NCI-H82 (cell line): ENCODE results near the gene FBXO31.
"Not testable (repeated sequence)": the region's sequence is repeated elsewhere in the genome, so short reads cannot be mapped to it uniquely, and the experiment has no call there.

ENCODE experiments used
- DNase-seq: peaks from one replicate; lab custom pipeline; 2025; lab: John Stamatoyannopoulos, UW

Gene FBXO31

GRCh38 chr16:87410968-87411367, 27.4 kb upstream of the FBXO31 start:
- no peak for DNase-seq

DNA sequence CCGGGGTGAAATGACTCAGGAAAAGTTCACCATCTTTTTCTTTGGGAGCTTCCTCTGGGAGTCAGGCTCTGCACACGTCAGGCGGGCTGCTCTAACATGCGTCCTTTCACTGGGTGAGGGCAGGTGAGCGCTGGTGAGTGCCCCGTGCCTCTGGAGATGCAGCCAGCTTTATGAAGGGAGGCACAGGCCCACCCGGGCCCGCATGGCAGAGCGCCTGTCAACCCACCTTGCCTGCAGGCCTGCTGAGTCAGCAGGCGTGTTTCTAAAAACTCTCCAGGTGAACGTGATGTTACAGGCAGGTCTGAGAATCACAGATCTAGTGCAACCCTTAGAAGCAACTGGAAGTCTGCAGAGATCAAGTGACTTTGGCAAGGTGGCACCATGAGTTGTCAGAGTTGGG, 27.0 kb upstream of the FBXO31 start:
- DNase-seq: no peak

- DNase-seq: peak; percentile 55
These were observed 26.2 kb upstream of the FBXO31 start for GRCh38 chr16:87409781-87410180.

DNA sequence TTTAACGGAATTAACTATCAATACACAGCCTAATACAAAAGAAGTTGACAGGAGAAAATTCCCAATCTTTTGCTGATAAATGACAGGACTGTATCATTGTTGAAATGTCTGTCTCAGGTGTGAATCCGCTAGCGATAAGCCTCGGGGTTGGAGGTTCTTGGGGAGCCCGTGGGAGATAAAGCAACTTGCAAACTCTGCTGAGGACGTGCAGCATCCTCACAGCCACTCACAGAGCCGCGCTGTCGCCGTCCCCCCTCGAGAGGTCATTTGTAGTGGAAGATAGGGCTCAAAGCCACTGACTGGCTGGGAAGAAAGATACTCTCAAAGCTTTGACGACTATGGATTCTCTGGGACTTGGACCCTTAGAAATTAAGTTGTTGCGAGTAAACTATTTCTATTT, 25.6 kb upstream of the FBXO31 start:
- DNase-seq: no peak

GRCh38 chr16:87407511-87408112, 24.0 kb upstream of the FBXO31 start:
- DNase-seq: no peak

DNA sequence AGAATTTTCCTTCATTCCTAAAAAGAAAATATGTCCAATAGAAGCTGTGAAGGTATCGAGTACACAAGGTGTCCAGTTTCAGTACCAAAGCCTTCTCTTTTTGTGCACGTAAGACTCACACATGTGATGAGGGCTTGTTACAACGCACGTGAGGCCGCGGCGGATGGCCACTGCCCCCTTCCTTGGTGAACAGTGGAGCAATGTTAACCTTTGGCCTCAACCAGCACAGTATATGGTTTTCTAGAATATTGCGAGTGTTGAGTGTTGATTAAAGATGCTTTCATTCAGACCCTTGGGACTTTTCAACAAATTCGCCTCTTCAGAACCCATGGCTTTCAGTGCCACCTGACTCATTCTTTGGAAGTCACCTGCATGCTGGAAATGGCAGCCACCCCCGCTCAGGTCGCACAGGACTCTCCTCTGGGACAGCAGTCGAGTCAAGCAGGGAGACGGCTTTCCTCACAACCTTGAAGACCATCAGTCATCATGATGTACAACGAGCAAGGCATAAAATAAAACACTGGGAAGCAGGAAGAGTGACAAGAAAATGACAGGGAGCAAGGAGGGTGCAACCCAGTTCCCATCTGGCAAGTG, 23.0 kb upstream of the FBXO31 start:
- DNase-seq: no peak

GRCh38 chr16:87404764-87405625, 21.4 kb upstream of the FBXO31 start:
- no peak for DNase-seq

GRCh38 chr16:87395181-87395842, 11.7 kb upstream of the FBXO31 start:
- DNase-seq: no peak

GRCh38 chr16:87393680-87394055, 10.1 kb upstream of the FBXO31 start:
- no peak for DNase-seq

GRCh38 chr16:87392821-87393679, 9.5 kb upstream of the FBXO31 start:
- peak; percentile 33 for DNase-seq

GRCh38 chr16:87391950-87392820, 8.6 kb upstream of the FBXO31 start, which contains the start of gene MAP1LC3B:
Gene MAP1LC3B (plus strand): TSS chr16:87392336. CDS start chr16:87392428, 92 bp downstream.
- peak; percentile 95 for DNase-seq

DNA sequence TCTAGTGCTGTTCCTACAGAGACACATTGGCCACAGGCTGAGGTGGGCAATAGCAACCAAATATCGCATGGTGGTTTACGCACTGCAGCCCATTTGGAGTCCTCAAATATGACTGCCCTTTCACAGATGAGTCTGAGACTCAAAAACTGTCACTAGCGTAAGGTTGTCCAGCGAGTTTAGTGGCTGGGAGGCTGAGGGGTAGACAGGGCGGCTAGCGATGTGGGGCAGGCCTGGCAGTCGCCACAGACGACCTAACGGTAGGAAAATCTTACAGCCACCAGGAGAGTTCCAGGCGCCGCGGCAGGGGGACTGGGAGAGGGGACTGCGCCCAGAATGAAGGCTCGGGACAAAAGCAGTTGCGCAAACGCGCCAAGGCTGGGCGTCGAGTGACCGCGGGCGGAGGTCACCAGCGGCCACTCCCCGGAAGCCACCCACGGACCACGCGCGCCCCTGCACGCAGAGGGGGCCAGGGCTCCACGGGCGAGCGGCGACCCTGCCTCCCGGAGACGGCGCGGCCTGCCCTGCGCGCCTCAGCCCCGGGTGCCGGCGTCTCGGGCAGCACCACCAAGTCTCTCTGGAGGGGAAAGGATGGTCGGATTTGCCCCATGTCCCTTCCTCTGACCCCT, 7.9 kb upstream of the FBXO31 start:
- peak; percentile 44 for DNase-seq

DNA sequence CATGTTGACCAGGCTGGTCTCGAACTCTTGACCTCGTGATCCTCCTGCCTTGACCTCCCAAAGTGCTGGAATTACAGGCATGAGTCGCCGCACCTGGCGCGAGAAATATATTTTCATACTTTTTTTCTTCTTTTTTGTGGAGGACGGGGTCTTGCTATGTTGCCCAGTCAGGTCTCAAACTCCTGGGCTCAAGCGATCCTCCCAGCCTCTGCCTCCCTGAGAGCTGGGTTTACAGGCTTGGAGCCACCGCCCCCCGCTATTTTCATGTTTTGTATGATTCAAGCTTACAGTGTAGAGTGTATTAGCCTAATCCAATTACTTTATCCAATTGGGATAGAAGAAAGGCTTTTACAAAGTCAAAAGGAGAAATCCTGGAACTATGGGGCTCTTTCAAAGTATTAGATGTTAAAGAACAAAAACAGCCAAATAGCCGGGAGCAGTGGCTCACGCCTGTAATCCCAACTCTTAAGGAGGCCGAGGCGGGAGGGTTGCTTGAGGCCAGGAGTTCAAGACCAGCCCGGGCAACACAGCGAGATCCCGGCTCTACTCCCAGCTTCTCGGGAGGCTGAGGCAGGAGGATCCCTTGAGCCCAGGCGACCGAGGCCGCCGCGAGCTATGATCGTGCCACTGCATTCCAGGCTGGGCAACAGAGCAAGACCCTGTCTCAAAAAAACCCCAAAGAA, 7.2 kb upstream of the FBXO31 start:
- DNase-seq: peak; percentile 60

GRCh38 chr16:87389914-87390313, 6.3 kb upstream of the FBXO31 start:
- not testable (repeated sequence) for DNase-seq

DNA sequence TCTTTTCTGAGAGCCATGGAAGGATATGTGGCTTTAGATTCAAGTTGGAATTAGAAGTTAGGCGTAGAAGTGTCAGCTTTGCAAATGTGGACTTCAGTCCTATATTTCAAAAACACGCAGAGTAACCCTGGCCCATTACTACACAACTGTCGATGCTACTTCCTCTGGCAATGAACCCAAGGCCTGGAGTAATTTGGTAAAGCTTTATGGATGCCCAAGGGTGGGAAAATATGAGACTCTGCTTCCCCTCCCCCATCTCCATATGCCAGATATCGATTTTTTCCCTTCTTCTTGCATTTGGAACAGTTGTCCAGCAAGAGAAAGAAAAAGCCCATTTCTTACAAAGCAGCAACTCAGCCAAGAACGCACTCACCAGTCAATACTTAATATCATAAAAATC, 5.7 kb upstream of the FBXO31 start:
- peak; percentile 84 for DNase-seq

DNA sequence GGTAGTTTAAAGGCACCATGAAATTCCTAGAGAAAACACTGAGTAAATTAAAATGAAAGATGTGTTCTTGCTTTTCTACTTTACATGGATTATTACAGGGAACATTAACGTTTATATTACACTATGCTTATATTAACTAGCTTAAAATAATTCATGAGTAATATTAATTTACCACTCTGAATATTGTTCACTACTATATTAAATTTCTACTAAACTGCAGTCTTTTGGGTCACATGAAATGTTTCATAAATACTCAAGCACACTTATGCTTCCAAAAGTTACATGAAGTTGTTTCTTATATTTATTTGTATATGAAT, 5.2 kb upstream of the FBXO31 start:
- no peak for DNase-seq

- peak; percentile 98 for DNase-seq
These were observed 4.6 kb upstream of the FBXO31 start for GRCh38 chr16:87387942-87388817.

DNA sequence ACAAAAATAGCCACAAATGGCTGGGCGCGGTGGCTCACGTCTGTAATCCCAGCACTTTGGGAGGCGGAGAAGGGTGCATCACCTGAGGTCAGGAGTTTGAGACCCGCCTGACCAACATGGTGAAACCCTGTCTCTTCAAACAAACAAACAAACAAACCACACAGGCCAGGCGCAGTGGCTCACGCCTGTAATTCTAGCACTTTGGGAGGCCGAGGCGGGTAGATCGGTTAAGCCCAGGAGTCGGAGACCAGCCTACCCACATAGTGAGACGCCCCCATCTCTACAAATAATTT, 1.2 kb upstream of the FBXO31 start:
- not testable (repeated sequence) for DNase-seq
